Left lobe of liver (tissue), 2 donors: ENCODE measurements around the gene ZNF268. TPM values are rescaled to one million over a fixed set of nuclear protein-coding genes. Genes with fewer than 3 reads are reported as not detected.

ENCODE experiments used
- ATAC-seq: fragments of 200-7000 bp; cut with Tn5 transposase; one replicate; pipeline ENCODE4 v1.9.1; 2020; ENCODE audit warnings: mild to moderate bottlenecking, moderate library complexity
- DNase-seq: peaks from one replicate; pipeline ENCODE4 v3.0.0-alpha.2; 2020; ENCODE audit warnings: low spot score
- total RNA-seq: library from RNA; stranded (reverse); gene quantifications from one replicate; pipeline ENCODE4 v1.2.1, GENCODE V29; 2021
- donor health status: DM: no; HTN: no; CAD: no; lungs with moderate emphysema.
- donor health status: DM: no; HTN: yes; CAD: no.

Gene ZNF268
- total RNA-seq: 8.3 TPM

GRCh38 chr12:133181238-133181959, at the start of gene ZNF268:
TSS of gene ZNF268 (plus strand) at chr12:133181495. CDS start at chr12:133181998, 503 bp downstream.
- ATAC-seq: peak; percentile 100

GRCh38 chr12:133135747-133136146, 45.5 kb upstream of the ZNF268 start:
- ATAC-seq (no peak), DNase-seq (no peak)

More at GRCh38 chr12:133181238-133181959, at the start of gene ZNF268:
- DNase-seq: peak; percentile 94

GRCh38 chr12:133145981-133146380, 35.3 kb upstream of the ZNF268 start:
- DNase-seq (no peak), ATAC-seq (no peak)

DNA sequence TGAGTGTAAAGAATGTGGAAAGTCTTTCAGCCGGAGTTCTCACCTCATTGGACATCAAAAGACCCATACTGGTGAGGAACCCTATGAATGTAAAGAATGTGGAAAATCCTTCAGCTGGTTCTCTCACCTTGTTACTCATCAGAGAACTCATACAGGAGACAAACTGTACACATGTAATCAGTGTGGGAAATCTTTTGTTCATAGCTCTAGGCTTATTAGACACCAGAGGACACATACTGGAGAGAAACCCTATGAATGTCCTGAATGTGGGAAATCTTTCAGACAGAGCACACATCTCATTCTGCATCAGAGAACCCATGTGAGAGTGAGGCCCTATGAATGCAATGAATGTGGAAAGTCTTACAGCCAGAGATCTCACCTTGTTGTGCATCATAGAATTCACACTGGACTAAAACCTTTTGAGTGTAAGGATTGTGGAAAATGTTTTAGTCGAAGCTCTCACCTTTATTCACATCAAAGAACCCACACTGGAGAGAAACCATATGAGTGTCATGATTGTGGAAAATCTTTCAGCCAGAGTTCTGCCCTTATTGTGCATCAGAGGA, 25.1 kb upstream of the ZNF268 start:
- ATAC-seq: no peak
- no peak for DNase-seq

GRCh38 chr12:133165776-133166175, 15.5 kb upstream of the ZNF268 start:
- ATAC-seq (no peak), DNase-seq (no peak)

DNA sequence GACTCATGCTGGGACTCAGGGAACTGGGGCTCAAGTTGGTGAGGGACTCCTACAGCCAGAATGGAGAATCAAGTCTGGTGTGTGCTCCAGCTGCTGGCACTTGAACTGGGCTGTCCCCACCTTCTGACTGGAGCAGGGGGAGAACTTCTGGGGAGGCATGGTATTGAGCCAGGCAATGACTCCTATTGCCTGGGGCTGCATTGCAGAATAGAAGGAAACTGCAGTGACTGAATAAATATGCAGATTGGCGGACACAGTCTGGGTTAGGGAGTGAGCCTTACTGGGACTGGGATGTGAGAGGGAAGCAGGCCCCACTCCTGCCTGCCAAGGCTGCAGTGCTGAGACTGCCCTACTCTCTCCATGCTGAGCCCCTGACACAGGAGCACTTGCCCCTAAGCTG, 8.8 kb upstream of the ZNF268 start:
- no peak for DNase-seq
- ATAC-seq: no peak

GRCh38 chr12:133174901-133175300, 6.4 kb upstream of the ZNF268 start:
- ATAC-seq (no peak), DNase-seq (no peak)

DNA sequence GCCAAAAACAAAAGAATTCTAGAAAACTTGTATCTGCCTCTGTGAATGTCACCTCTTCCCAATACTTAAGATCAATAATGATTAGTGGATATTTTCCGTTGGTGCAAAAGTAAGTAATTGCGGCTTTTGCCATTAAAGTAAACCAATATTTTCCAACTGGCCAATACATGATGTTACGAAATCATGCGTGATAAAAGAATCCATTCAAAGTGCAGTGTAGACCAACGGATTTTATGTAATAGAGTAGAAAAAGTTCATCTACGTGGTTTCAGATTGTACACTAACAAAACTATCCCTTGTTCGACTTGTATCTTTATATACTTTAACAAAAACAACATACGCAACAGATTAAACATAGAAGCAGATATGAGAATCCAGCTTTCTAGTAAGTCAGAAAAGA, 626 bp upstream of the ZNF268 start:
- no peak for DNase-seq
- no peak for ATAC-seq

GRCh38 chr12:133190176-133190575, 8.9 kb downstream of the ZNF268 start:
- DNase-seq (no peak), ATAC-seq (no peak)

DNA sequence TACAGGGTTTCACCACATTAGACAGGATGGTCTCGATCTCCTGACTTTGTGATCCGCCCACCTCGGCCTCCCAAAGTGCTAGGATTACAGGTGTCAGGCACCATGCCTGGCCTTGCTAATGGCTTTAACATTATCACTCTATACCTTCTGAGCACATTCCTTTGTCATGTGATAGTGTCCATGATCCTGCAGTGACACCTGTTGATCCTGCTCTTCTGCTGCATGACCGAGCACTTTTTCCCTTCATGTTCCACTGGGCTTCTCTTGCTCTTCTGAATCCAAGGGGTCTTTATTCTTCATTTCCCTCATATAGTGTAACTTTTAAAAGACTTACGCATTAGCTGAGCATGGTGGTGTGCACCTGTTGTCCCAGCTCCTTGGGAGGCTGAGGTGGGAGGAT, 11.6 kb downstream of the ZNF268 start:
- no peak for DNase-seq
- no peak for ATAC-seq

- no peak for ATAC-seq
- no peak for DNase-seq
Measured at GRCh38 chr12:133201888-133202287, 20.6 kb downstream of the ZNF268 start.

GRCh38 chr12:133202493-133203343, 21.4 kb downstream of the ZNF268 start:
- ATAC-seq (no peak), DNase-seq (no peak)

DNA sequence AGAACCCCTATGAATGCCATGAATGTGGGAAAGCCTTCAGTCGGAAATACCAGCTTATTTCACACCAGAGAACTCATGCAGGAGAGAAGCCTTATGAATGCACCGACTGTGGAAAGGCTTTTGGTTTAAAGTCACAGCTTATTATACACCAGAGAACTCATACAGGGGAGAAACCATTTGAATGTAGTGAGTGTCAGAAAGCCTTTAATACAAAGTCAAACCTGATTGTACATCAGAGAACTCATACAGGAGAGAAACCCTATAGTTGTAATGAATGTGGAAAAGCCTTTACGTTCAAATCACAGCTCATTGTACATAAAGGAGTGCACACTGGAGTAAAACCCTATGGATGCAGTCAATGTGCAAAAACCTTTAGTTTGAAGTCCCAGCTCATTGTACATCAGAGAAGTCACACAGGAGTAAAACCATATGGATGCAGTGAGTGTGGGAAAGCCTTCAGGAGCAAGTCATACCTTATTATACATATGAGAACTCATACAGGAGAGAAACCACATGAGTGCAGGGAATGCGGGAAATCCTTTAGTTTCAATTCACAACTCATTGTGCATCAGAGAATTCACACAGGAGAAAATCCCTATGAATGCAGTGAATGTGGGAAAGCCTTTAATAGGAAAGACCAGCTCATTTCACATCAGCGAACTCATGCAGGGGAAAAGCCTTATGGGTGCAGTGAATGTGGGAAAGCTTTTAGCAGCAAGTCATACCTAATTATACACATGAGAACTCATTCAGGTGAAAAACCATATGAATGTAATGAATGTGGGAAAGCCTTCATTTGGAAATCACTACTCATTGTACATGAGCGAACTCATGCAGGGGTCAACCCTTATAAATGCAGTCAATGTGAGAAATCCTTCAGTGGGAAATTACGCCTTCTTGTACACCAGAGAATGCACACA, 22.3 kb downstream of the ZNF268 start:
- DNase-seq: no peak
- ATAC-seq: no peak

DNA sequence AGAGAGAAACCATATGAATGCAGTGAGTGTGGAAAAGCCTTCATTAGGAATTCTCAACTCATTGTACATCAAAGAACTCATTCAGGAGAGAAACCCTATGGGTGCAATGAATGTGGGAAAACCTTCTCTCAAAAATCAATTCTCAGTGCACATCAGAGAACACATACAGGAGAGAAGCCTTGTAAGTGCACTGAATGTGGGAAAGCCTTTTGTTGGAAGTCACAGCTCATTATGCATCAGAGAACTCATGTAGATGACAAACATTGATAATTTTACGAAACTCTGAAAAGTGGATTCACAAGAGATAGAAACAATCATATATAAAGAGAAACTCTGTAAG, 22.9 kb downstream of the ZNF268 start:
- DNase-seq: no peak
- ATAC-seq: no peak

DNA sequence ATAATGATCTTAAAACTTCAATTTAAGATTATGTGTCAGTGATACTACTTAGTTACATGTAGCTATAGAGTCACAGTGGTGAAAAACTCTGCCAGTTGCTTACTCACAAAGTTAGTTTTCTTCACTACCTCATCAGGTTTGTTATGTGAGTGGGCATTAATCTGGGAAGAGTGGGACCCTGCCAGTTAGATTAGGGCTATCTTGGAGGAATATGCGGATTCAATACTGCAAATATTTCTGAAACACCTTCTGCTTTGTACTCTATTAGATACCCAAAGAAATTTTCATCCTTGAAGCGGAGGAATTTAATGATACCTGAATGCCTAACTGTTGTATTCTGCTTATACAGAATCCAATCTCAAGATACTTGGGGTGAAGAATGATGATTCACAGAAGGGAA, 25.1 kb downstream of the ZNF268 start:
- no peak for ATAC-seq
- no peak for DNase-seq

DNA sequence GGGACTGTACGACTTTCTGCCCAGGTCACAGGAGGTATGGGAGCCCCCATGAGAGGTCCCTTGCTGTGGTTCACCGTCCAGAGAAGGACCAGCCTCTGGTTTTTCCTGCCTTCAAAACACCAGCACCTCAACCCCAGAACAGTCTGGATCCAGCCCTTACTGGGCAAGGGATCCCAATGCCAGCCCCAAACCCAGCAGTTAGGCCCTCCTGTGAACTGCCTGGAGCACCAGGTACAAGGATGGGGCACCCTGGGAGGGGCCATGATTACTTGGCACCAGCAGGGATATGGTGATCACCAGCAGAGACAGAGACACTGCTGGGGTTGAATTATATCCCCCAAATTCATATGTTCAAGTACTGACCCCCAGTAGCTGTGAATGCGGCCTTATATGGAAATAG, 34.4 kb downstream of the ZNF268 start:
- ATAC-seq: no peak
- no peak for DNase-seq

GRCh38 chr12:133217219-133217618, 35.9 kb downstream of the ZNF268 start:
- DNase-seq: no peak
- no peak for ATAC-seq

GRCh38 chr12:133220521-133220920, 39.2 kb downstream of the ZNF268 start:
- DNase-seq (no peak), ATAC-seq (no peak)

DNA sequence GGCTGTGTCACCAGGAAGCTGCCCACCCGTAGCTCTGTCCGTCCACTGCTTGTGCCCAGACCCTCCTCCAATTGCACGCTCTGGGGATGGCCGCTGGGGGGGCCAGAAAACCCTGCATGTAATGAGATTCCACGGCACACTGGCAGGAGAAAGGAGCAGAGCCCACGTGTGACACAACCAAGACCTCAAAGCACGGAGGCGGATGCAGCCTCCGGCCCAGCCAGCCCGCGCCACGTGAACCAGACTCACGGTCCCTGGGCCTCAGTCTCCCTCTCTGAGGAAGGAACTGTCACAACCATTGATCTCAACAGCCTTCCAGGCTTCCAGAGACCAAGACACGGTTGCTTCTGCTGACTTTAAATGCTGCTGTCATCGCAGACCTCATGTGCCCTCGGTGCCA, 39.9 kb downstream of the ZNF268 start:
- ATAC-seq: no peak
- DNase-seq: no peak

DNA sequence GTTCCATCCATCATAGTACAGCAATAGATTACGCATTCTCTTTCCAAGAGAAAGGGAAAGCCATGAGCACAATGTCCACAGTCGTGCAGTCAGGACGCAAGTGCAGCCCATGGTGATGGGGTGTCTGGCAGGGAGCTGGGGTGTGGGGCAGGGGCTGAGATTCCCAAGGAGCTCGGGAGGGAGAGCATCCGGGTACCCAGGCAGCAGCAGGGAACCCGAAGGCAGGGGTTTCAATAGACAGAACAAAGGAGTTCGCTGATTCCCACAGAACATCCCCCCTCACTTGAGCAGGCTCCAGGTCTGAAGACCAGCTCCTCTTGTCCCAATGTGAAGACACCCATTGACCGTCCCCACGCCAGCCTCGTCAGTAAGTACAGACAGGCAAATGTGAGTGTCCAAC, 40.9 kb downstream of the ZNF268 start:
- no peak for ATAC-seq
- no peak for DNase-seq

DNA sequence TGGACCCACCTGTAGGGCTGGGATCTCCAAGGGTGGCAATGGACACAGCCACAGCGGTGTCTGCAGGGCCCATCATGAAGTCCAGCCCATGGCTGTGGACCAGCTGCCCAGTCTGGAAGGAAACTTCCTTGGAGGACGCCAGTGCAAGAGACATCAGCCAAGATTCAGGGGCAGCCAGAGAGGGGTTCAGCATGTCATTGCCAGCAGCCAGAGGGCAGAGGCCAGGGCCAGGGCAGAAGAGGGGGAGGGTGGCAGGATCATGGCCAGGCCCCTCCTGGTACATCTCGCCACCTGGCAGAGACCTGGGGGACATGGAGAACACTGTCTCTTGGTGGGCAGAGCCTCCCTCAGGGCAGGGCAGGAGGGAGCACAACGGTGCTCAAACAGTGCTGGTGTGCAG, 44.2 kb downstream of the ZNF268 start:
- ATAC-seq (no peak), DNase-seq (no peak)
